Measurements from ENCODE around the gene RPS16.

The RPS16 gene

GRCh38 chr19:39467941-39468340 is 32.2 kb upstream of the RPS16 start:
- TF ChIP-seq ZNF48 (tag by site-specific recombination; IDR thresholded peaks at IDR 0.05) (no peak), BCL6B (tag by site-specific recombination; IDR thresholded peaks at IDR 0.05) (no peak), ZNF777 (tag by site-specific recombination; IDR thresholded peaks at IDR 0.05; ENCODE audit: borderline replicate concordance) (no peak), SALL2 (tag by site-specific recombination; IDR thresholded peaks at IDR 0.05; ENCODE audit: borderline replicate concordance) (no peak), ZNF580 (tag by site-specific recombination; IDR thresholded peaks at IDR 0.05) (no peak), ZBTB7A (tag by site-specific recombination; IDR thresholded peaks at IDR 0.05; ENCODE audit: low read depth) (no peak), ZNF610 (tag by site-specific recombination; IDR thresholded peaks at IDR 0.05; ENCODE audit: borderline replicate concordance) (no peak), ZNF280D (tag by site-specific recombination; IDR thresholded peaks at IDR 0.05) (no peak)
- H3K4me3 ChIP-seq (ENCODE audit: low read depth, low read length) = no peak overlapping the region
- H3K36me3 ChIP-seq (ENCODE audit: control insufficient read depth in 2 of 2, insufficient read depth in 1 of 2, low read length in 2 of 2) = peaks cover 94 to 100% of the 10 kb centered on the region in 2 experiments
- CTCF ChIA-PET = interaction anchor here (0.6 to 9.9 kb wide), 4 partner anchors 7 to 204 kb away, joined by 3 to 84 read pairs (median 14); partner anchors contain the start of gene EID2B
- H3K4me1 ChIP-seq (ENCODE audit: control insufficient read depth, insufficient read depth, low read length) = no peaks in the 10 kb centered on the region
- no peaks in the 10 kb centered on the region for H3K9me3 ChIP-seq (ENCODE audit: control insufficient read depth, insufficient read depth, low read depth, low read length)
- H3K27ac ChIP-seq (ENCODE audit: extremely low read depth, low read depth, low read length) = no peak overlapping the region
- POLR2A ChIA-PET = interaction anchor here (0.8 to 3.0 kb wide), 4 partner anchors 11 to 36 kb away, joined by 3 to 11 read pairs (median 6); partner anchors contain the start of genes RPS16 and TIMM50

GRCh38 chr19:39465956-39466747 is 30.4 kb upstream of the RPS16 start:
- Histone ChIP-seq H3K36me3 (ENCODE audit: control insufficient read depth in 2 of 2, insufficient read depth in 1 of 2, low read length in 2 of 2) (peaks cover 87 to 100% of the 10 kb centered on the region in 2 experiments), H3K4me1 (ENCODE audit: control insufficient read depth, insufficient read depth, low read length) (no peaks in the 10 kb centered on the region), H3K4me3 (ENCODE audit: low read depth, low read length) (no peak overlapping the region), H3K27ac (ENCODE audit: extremely low read depth, low read depth, low read length) (no peak overlapping the region), H3K9me3 (ENCODE audit: control insufficient read depth, insufficient read depth, low read depth, low read length) (no peaks in the 10 kb centered on the region)
- ChIA-PET CTCF (interaction anchor here (1.0 to 9.9 kb wide), 4 partner anchors 9 to 66 kb away, joined by 3 to 84 read pairs (median 3); partner anchors contain the start of gene EID2B), POLR2A (interaction anchor here (0.9 to 2.3 kb wide), 3 partner anchors 21 to 73 kb away, joined by 3 to 13 read pairs (median 3); partner anchors contain the start of genes RPS16 and SUPT5H)
- TF ChIP-seq ZNF639 (tag by site-specific recombination; IDR thresholded peaks at IDR 0.05) = no peak
- peak; percentile 51 for TF ChIP-seq EGR2 (tag by site-specific recombination; IDR thresholded peaks at IDR 0.05; ENCODE audit: low read depth)

GRCh38 chr19:39463403-39463802 is 27.7 kb upstream of the RPS16 start:
- ChIA-PET CTCF (interaction anchor here (0.7 to 9.9 kb wide), 6 partner anchors 9 to 1221 kb away, joined by 3 to 84 read pairs (median 4); partner anchors contain the start of genes EID2B and PLEKHG2), POLR2A (interaction anchor here (2.2 to 5.6 kb wide), 2 partner anchors 18 to 28 kb away, joined by 6 to 37 read pairs; partner anchors contain the start of genes RPS16 and SUPT5H)

More at GRCh38 chr19:39463403-39463802, 27.7 kb upstream of the RPS16 start:
- peak overlapping the region; percentile 16; the same call in 1 of the 2 replicates for H3K27ac ChIP-seq (ENCODE audit: extremely low read depth, low read depth, low read length)
- TF ChIP-seq PRDM1 (tag by site-specific recombination; IDR thresholded peaks at IDR 0.05) (peak; percentile 79), ZNF747 (tag by site-specific recombination; IDR thresholded peaks at IDR 0.05) (no peak)
- H3K4me1 ChIP-seq (ENCODE audit: control insufficient read depth, insufficient read depth, low read length) = no peaks in the 10 kb centered on the region
- H3K9me3 ChIP-seq (ENCODE audit: control insufficient read depth, insufficient read depth, low read depth, low read length) = no peaks in the 10 kb centered on the region; the same call in 1 of the 2 replicates
- no peak overlapping the region for H3K4me3 ChIP-seq (ENCODE audit: low read depth, low read length)
- H3K36me3 ChIP-seq (ENCODE audit: control insufficient read depth in 2 of 2, insufficient read depth in 1 of 2, low read length in 2 of 2) = peaks cover 87 to 100% of the 10 kb centered on the region in 2 experiments
